DND-41 (cell line): Measurements from ENCODE around the gene GIT1.

Experiments used
- CTCF ChIP-seq: IDR thresholded peaks from 2 replicates; pipeline ENCODE4 v1.5.1; 2012; ENCODE audit warnings: borderline replicate concordance, low read length, moderate library complexity, mild to moderate bottlenecking; ENCODE audit not compliant: poor library complexity, severe bottlenecking; ENCODE audit errors: extremely low read depth
- EZH2 ChIP-seq: IDR thresholded peaks from 3 replicates; pipeline ENCODE4 v1.6.1; 2012; ENCODE audit warnings: borderline replicate concordance, low read depth, mild to moderate bottlenecking, moderate library complexity, low read length, inconsistent platforms; ENCODE audit not compliant: severe bottlenecking

- TF ChIP-seq CTCF: no peak
- no peak for TF ChIP-seq EZH2
Observed at GRCh38 chr17:29624586-29624985, 35.1 kb upstream of the GIT1 start.
